Measurements from ENCODE around the gene MAN2A2. TPM values are rescaled to one million over a fixed set of nuclear protein-coding genes. Genes with fewer than 3 reads are reported as not detected.
"Not testable (repeated sequence)": the region's sequence is repeated elsewhere in the genome, so short reads cannot be mapped to it uniquely, and the experiment has no call there.

The MAN2A2 gene
- total RNA-seq, 1 experiment from 2014 or later: 27.4 TPM

DNA sequence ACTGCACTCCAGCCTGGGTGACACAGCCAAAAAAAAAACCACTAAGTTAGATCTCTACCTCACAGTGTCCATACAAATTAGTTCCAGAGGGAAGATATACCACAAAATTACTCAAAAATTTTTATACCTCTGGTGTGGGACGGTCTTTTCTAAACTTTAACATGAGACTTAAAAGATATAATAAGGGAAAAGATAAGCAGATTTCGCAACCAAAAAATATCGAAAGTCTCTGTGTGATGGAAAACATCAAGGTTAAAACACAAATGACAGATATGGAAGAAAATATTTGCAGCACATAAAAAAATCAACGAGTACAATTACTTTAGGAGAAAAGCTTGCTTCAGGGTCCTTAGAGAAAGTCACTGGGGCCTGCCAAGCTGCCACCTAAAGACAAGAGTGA lies 18.8 kb downstream of the MAN2A2 start:
- Histone ChIP-seq H3K4me2 (ENCODE audit: insufficient read depth, insufficient read length, low read length) (no peak overlapping the region), H3K4me1 (ENCODE audit: insufficient read depth, low read length) (no peaks in the 10 kb centered on the region), H3T11ph (ENCODE audit: low read length) (no peak overlapping the region), H2AFZ (ENCODE audit: low read length) (no peak overlapping the region), H3K27me3 (ENCODE audit: insufficient read depth, low read length) (no peaks in the 10 kb centered on the region), H3K79me2 (ENCODE audit: insufficient read depth, low read length) (no peaks in the 10 kb centered on the region), H2BK120ac (ENCODE audit: low read depth, low read length, poor library complexity, severe bottlenecking) (no peak overlapping the region), H4K5ac (ENCODE audit: insufficient read length, low read depth, low read length) (no peak overlapping the region), H2BK12ac (ENCODE audit: insufficient read length, low read depth, low read length) (no peak overlapping the region), H3K23ac (ENCODE audit: insufficient read length, low read depth, low read length) (no peak overlapping the region), H2BK5ac (ENCODE audit: insufficient read length, low read length) (no peak overlapping the region), H4K20me1 (ENCODE audit: control insufficient read depth, insufficient read depth, insufficient read length) (no peaks in the 10 kb centered on the region), H2BK20ac (ENCODE audit: low read depth, low read length, poor library complexity, severe bottlenecking) (no peak overlapping the region), H3K9ac (ENCODE audit: extremely low read depth, insufficient read length, low read length) (no peak overlapping the region), H4K8ac (replicated peaks; ENCODE audit: insufficient read length, low read depth, low read length) (no peak overlapping the region), H3K14ac (ENCODE audit: insufficient read depth, low read length) (no peak overlapping the region), H3K23me2 (ENCODE audit: insufficient read length, low read depth, low read length, poor library complexity, severe bottlenecking) (no peaks in the 10 kb centered on the region), H3K9me3 (ENCODE audit: control insufficient read depth, low read depth, low read length) (no peaks in the 10 kb centered on the region), H3K4ac (ENCODE audit: low read depth, low read length) (no peak overlapping the region), H3K56ac (ENCODE audit: insufficient read length, low read depth, low read length) (no peak overlapping the region), H3K27ac (ENCODE audit: insufficient read length, low read depth, low read length) (no peak overlapping the region), H3K18ac (ENCODE audit: insufficient read length, low read depth, low read length) (no peak overlapping the region), H2BK15ac (ENCODE audit: low read depth, low read length) (no peak overlapping the region), H2AK5ac (ENCODE audit: insufficient read length, low read length) (no peak overlapping the region), H3K79me1 (ENCODE audit: insufficient read depth, low read depth, low read length, poor library complexity, severe bottlenecking) (no peaks in the 10 kb centered on the region), H4K91ac (ENCODE audit: insufficient read length, low read depth, low read length) (no peak overlapping the region)
- no peak for TF ChIP-seq CTCF (conservative IDR thresholded peaks at IDR 0.05)
- WGBS (ENCODE audit: extremely low coverage, insufficient read length, low lambda C conversion rate): no CpG with 5 or more reads among the region's 4 CpGs
- H3K27me3 Mint-ChIP-seq (ENCODE audit: low read depth): no peaks in the 10 kb centered on the region
- no peak overlapping the region; a peak in 2 of 7 replicates for H3K27ac Mint-ChIP-seq
- H3K36me3 Mint-ChIP-seq (ENCODE audit: insufficient read depth in 1 of 3, low read depth in 3 of 3): peaks cover 3 to 36% (median 11%) of the 10 kb centered on the region in 3 experiments; a peak in 6 of 7 replicates
- no peaks in the 10 kb centered on the region for H3K9me3 Mint-ChIP-seq
- no peak for DNase-seq
- H3K4me1 Mint-ChIP-seq: peaks cover 7 to 14% of the 10 kb centered on the region in 2 experiments
- H3K4me3 Mint-ChIP-seq: no peak overlapping the region

DNA sequence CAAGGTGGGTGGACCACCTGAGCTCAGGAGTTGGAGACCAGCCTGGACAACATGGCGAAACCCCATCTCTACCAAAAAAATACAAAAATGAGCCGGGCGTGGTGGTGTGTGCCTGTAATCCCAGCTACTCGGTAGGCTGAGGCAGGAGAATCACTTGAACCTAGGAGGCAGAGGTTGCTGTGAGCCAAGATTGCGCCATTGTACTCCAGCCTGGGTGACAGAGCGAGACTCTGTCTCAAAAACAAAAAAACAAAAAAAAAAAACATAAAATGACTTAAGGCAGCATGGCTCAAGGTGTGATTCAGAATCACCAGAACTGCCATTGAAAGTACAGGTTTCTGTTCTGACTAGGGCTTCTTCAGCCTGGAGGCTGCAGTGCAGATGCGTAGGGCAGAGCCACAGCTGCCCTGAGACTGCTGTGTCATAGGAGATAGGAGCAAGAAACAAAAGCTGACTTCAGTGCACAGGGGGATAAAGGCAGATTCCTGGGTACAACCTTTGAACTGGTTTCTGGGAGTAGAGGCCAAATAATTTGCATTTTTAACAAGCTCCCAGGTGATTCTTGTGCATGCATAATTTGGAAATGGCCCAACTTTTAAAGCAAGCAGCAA lies 19.7 kb downstream of the MAN2A2 start:
- not testable (repeated sequence) for H3K14ac ChIP-seq (ENCODE audit: insufficient read depth, low read length); H4K91ac ChIP-seq (ENCODE audit: insufficient read length, low read depth, low read length); H3K56ac ChIP-seq (ENCODE audit: insufficient read length, low read depth, low read length); H2BK15ac ChIP-seq (ENCODE audit: low read depth, low read length); H2BK120ac ChIP-seq (ENCODE audit: low read depth, low read length, poor library complexity, severe bottlenecking); H2BK12ac ChIP-seq (ENCODE audit: insufficient read length, low read depth, low read length); H3K9me3 ChIP-seq (ENCODE audit: control insufficient read depth, low read depth, low read length); H3K9me3 Mint-ChIP-seq; H3K9ac ChIP-seq (ENCODE audit: extremely low read depth, insufficient read length, low read length); DNase-seq; H3K79me2 ChIP-seq (ENCODE audit: insufficient read depth, low read length); H3K27ac ChIP-seq (ENCODE audit: insufficient read length, low read depth, low read length); H2AFZ ChIP-seq (ENCODE audit: low read length); H3K23ac ChIP-seq (ENCODE audit: insufficient read length, low read depth, low read length); H4K5ac ChIP-seq (ENCODE audit: insufficient read length, low read depth, low read length); H3K4ac ChIP-seq (ENCODE audit: low read depth, low read length); H2BK20ac ChIP-seq (ENCODE audit: low read depth, low read length, poor library complexity, severe bottlenecking); H2BK5ac ChIP-seq (ENCODE audit: insufficient read length, low read length); H3K27me3 Mint-ChIP-seq (ENCODE audit: low read depth); H3K4me3 Mint-ChIP-seq; H3K4me1 ChIP-seq (ENCODE audit: insufficient read depth, low read length); H3K4me2 ChIP-seq (ENCODE audit: insufficient read depth, insufficient read length, low read length); H3T11ph ChIP-seq (ENCODE audit: low read length); H3K79me1 ChIP-seq (ENCODE audit: insufficient read depth, low read depth, low read length, poor library complexity, severe bottlenecking); H2AK5ac ChIP-seq (ENCODE audit: insufficient read length, low read length); H3K27me3 ChIP-seq (ENCODE audit: insufficient read depth, low read length); H4K8ac ChIP-seq (replicated peaks; ENCODE audit: insufficient read length, low read depth, low read length); H3K18ac ChIP-seq (ENCODE audit: insufficient read length, low read depth, low read length); H3K23me2 ChIP-seq (ENCODE audit: insufficient read length, low read depth, low read length, poor library complexity, severe bottlenecking); H4K20me1 ChIP-seq (ENCODE audit: control insufficient read depth, insufficient read depth, insufficient read length)
- Mint-ChIP-seq H3K36me3 (ENCODE audit: insufficient read depth in 1 of 3, low read depth in 3 of 3) (peaks cover 3 to 29% (median 11%) of the 10 kb centered on the region in 3 experiments; a peak in 6 of 7 replicates), H3K4me1 (peaks cover 7 to 14% of the 10 kb centered on the region in 2 experiments), H3K27ac (peak overlapping the region; percentile 13 to 92 (median 75); a peak in 3 of 7 replicates)
- no CpG with 5 or more reads among the region's 7 CpGs for WGBS (ENCODE audit: extremely low coverage, insufficient read length, low lambda C conversion rate)

Data from H9 (cell line).